CD4-positive, alpha-beta T cell treated with Interleukin-6 for 4 hours (primary cell): ENCODE data around the gene YWHAG.
"Not testable (repeated sequence)": the region's sequence is repeated elsewhere in the genome, so short reads cannot be mapped to it uniquely, and the experiment has no call there.

Experiments
- DNase-seq: peaks from one replicate; pipeline ENCODE4 v3.0.0-alpha.2; 2020; ENCODE audit warnings: mixed read lengths

The YWHAG gene

DNA sequence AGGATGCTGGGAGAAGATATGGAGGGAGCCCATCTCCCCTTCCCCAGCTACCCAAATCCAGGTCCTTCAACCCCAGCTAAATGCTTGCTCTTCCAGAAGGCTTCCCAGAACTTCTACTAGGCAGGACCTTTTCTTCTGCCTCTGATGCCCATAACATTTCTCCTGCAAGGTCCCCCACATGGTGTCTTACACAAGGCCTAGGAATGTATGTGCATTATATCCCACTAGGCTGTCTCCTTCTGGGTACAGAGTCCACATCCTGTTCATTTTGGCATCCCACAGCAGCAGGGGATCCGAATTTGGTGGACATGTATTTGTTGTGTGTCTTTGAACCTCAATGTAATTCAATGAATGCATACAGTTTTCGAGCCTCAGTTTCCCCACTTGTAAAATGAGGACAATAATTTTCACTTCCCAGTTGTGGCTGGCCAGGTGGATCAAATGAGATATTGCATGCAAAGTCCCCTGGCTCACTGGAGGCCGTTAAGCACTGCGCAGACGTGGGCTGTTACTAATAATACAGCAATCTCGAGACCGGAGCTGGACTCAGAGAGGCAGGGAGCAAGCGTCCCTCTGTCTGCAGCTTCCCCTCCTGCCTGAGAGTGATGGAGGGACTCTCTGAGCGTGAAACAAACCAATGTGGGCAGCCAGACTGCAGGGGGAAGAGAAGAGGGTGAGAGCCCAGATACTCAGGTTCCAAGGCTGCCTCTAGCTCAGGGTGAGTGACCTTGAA lies 18.6 kb upstream of the YWHAG start:
- DNase-seq = no peak

DNA sequence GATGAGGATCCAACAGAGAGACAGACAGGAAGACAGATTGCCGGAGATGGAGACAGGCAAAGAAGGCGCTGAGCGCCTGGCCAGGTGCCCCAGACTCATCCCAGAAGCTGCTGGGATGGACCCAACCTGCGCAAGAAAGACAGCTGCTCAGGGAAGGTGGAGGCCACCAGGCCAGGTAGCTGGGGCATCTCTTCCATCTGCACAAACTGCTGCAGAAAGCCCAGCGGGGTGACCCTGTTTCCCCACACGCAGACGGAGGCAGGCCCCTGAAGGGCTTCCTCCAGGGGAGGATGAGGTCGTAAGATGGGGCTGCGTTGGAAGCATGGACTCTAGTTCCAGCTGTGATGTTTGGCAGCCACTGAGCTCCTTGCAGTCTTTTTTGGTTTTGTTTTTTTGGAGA lies 16.5 kb upstream of the YWHAG start:
- no peak for DNase-seq

DNA sequence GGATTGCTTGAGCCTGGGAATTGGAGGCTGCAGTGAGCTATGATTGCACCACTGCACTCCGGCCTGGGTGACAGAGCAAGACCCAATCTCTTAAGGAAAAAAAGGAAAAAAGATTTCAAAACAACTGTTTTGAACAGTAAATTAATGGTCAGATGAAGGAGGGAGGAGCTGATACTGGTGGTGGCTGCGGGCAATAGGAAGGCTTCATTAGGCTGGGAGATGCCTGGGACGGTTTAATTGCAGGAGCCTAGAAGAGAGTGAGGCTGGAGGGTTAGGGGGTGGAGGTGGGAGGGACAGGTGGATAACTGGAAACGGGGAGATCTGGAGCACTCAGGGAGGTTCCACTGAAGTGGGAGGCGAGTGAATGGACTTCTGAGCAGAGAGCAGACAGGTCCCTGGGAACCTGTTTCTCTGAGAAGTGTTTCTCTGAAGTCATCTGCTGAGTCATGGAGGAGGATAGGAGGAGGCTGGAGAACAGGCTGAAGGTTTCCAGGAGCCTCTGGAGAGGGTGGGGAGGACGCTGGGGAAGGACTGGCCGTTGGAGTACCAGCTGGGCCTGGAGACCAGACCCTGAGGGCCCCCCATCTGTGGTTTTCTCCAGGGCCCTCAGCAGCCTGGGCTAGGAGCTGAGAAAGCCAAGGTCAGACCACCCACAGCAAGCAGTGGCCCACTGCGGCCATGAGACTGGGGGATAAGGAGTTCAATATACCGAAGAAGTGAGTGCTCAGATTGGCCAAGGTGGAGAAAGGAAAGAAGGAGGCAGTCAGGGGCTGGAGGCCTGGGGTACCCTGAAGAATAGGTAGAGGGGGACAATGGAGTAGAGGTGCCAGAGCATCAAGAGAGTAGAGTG lies 14.4 kb upstream of the YWHAG start:
- DNase-seq = no peak

DNA sequence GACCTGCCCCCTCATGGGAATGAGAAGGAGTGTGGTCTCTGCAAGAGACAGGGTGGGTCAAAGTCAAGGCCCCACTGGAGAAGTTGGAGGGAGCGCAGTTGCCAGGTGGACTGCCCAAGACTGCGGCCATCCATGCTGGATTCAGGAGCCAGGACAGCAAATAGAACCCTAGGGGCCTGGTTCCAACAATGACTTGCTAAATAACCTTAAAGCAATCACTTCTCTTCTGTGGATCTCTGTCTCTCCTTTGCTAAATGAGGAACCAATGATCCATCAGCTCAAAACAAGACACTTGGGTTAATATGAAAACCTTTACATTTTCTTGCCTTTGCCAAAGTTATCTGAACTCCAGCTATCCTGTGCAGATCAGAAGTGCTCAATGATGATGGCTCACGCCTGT lies 12.6 kb upstream of the YWHAG start:
- no peak for DNase-seq

DNA sequence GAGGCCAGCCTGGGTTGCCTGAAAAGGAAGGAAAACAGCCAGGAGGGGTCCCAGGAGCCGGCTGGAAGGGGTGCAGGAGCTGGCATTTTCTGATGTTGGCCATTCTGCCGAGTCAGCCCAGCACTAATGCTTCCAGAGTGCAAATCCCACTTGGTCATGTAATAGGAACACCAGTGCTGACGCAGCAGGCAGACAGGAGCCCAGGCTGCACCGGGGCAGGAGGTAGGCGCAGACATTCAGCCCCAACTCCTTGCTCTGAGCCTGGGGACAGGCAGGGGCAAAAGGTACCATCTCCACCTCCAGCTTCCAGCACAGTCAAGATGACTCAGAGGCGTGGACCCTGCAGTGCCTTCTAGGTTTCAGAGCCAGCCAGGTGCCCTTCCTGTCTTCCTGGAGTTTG lies 10.2 kb upstream of the YWHAG start:
- DNase-seq = no peak

DNA sequence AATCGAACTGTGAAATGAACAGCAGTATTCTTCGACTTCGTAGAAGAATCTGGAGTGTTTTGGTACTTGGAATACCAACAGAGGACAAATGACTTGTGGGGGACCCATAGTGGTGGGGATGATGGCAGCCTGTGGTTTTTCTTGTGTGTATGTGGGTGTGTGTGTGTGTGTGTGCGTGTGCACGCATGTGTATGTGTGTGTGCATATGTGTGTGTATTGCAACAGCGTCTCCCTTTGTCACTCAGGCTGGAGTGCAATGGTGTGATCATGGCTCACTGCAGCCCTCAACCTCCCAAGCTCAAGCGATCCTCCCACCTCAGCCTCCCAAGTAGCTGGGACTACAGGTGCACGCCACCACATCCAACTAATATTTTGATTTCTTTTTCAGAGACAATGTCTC lies 9.4 kb upstream of the YWHAG start:
- DNase-seq = no peak

DNA sequence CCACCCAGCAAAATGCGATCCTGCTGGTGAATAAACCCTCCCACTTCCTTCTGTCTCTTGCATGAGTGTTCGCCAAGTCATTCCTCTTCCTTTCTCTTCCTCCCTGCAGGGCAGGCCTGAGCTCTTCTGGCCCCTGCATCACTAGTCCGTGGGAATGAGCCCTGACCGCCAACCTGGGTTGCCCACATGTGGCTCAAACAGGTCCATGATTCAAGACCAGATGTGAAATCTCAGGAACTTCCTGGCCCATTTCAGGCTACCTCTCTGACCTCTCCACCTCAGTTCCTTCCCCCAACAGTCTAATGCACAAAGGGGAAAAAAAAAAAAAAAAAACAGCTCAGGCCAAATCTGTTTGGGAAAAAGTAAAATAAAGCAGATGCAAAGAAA lies 5.4 kb upstream of the YWHAG start:
- DNase-seq = no peak

DNA sequence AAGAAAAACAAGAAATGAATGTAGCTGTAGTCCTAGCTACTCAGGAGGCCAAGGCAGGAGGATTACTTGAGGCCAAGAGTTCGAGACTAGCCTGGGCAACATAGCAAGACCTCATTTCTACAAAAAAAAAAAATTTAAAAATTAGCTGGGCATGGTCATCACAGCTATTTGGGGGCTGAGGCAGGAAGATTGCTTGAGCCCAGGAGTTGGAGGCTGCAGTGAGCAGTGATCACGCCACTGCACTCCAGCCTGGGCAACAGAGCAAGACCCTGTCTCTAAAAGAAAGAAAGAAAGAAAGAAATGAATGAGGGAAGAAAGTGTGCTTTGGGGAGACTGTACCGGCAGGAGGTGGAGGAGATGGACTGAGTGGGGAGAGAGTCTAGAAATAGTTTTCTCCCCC lies 5.0 kb upstream of the YWHAG start:
- DNase-seq = not testable (repeated sequence)

DNA sequence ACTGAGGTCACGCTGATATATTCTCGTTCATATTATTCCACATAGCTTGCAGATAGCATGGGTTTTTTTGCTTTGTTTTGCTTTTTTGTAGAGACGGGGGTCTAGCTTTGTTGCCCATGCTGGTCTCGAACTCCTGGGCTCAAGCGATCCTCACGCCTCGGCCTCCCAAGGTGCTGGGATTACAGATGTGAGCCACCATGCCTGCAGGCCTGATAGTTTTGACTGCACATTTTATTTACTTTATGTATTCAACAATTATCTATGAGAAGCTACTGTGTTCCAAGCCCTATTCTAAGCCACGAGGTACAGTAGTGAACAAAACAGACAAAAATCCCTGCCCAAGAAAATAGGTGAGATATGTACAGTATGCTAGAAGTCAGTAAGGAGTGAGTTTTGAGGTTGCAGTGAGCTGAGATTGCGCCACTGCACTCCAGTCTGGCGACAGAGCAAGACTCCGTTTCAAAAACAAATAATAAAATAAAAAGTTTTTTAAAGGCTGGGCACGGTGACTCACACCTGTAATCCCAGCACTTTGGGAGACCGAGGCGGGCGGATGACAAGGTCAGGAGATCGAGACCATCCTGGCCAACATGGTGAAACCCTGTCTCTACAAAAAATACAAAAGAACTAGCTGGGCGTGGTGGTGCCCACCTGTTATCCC lies 1.3 kb upstream of the YWHAG start:
- DNase-seq = no peak

DNA sequence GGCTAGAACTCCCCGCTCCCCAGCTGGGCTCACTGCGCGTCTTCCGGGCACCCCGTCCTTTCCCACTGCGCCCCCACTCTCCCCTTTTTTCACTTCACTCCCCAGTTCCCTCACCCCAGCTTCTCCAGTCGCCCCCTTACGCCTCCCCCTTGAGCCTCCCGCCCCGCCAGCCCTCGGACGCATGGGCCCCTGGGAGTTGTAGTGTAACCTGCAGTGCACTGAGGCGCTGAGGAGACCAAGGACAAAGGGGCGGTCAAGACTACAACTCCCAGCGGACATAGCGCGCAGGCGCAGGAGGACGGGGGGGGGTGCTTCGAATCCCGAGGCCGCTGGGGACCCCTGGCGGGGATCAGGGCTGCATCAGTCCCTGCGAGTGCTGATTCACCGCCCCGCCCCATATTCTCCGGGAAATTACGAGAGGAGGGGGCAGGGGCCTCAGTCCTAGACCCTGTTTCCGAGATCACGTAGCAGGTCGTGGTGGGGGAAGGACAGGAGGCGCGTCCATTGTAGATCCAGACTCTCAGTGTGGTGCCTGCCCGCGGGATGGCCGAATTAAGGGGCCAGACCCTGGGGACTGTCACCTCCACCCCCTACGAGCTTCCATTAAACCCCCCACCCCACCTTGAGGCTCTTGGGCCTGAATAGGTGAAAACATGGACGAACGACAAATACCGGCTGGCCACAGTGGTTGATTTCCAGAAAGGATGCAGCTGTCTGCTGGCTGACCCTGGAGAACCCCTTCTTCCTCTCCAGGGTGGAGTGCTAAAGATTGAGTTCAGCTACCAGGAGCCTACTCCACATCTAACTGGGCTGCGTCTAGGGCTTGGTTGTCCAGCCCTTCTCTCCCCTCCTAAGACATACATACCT lies 553 bp upstream of the YWHAG start:
- DNase-seq = peak; percentile 98

DNA sequence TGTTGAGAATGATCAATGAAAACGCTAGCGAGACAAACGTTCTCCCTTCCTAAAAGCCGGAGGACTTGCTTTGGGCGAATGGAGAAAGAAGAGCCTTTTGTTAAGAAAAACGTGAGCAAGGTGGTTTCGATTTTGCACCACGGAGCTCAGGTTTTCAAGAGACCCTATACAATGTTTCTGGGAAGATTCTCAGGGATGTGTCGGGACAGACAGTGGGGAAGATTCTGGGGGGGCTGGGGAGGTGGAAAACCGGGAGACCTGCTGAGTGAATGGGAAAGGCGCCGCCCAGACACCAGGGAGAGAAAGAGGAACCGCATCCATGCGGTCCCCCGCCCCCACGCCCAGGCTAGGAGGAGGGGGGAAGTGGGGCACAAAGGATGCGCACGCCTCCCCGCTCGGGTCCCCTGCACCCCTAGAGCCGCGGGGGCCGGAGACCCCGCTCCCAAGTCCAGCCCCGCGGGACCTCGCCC lies 745 bp downstream of the YWHAG start:
- peak; percentile 56 for DNase-seq

DNA sequence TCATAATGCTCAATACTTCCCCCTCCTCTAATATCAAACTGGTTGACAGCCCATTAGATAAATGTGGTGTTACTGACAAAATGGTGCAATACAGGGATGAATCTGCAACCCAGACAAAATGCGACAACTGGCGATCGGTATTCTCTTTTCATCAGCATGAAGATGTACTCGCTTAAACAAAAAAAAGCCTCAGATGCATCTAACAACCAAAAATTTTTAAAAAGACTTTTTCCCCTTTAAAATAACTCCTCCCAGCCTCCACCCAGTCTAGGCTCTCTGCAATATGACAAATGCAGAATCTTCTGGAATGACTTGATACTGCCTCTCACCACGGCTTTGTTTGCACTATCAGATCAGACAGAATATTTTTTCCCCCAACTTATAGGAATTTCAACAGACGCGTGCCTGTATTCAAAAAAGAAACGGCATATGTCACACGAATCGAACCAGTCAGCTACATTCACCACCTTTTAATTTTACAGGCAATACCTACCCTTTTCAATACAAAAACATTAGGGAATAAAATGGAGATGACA lies 1.2 kb downstream of the YWHAG start:
- DNase-seq = no peak

DNA sequence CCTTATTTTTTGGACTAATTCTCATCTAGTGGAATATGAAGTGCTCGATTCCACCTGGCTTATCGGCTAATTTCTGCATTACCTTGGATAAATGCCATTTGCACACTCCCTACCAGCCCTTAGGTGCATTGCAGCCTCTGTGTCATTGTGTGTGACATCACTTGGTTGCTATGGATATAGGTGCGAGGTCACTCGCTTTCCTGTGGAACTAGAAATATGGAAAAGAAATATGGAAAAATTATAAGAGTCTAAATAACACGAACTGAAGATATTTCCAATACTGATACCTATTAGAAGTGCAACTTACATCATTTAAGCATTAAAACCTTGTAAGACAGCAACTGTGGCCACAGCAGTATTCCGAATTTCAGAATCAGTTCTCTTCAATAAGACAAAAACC lies 2.0 kb downstream of the YWHAG start:
- no peak for DNase-seq

DNA sequence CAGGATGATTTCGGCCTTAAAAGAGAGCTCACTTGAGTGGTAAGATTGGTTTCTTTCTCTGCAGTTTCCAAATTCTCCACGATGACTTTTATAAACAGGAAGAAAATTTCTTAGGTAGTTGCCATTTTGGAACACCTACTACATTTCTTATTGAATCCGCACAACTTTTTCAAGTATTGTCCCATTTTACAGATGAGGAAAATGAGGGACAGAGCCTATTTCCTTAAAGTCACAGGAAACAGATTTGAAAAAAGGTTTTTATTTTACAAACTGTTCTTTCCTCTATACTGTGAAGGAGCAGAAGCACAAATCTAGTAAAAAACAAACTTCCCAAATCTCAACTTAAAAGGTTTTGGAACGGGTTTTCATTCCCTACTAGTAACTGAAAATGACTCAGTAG lies 2.7 kb downstream of the YWHAG start:
- no peak for DNase-seq

DNA sequence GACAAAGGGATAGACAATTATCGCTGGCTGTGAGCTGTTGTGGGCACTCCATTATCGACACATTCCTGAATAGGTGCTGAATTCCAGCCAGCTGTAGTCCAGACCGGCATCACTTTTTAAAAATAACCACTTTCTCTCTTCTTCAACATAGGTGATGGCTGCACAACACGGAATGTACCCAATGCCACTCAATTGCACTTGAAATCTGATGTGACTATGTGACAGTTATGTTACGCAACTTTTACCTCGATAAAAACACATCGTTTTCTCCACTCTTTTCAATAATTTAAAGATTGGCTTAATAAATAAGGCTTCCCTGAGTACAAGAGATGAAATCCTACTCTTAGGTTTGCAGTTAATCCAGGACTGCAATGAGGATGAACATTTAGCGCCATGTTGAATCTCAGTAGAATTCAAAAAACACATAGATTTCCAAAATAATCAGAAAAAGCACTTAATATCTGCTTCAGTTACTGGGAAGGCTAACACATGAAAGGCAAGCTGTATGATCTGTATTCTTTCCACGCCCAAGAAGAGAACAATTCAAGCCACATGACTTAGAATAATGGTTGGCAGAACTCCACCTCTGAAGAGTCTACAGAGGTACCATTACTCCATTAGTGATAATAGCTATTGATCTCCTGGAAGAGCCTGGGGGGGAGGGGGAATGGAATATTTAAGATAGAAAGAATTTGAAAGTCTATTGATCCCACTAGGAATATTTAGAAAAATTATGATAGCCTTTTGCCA lies 3.6 kb downstream of the YWHAG start:
- DNase-seq = no peak

DNA sequence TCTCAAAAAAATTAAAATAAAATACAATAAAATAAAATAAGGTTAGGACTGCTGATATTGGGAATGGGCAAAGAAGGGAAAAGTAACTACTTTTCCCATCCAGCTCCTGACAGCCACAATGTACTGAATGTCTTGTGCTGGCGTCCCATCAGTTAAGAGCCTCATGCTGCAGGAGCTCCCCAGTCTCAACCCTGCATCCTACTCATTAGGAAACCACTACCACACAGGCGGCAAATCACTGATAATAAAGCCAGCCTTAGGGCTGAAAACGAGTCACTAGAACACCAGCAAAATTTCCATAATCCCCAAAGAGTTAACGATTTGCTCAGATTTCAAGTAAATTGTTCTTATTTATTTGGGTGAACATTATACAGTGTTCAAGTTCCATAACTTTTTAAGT lies 4.3 kb downstream of the YWHAG start:
- no peak for DNase-seq

DNA sequence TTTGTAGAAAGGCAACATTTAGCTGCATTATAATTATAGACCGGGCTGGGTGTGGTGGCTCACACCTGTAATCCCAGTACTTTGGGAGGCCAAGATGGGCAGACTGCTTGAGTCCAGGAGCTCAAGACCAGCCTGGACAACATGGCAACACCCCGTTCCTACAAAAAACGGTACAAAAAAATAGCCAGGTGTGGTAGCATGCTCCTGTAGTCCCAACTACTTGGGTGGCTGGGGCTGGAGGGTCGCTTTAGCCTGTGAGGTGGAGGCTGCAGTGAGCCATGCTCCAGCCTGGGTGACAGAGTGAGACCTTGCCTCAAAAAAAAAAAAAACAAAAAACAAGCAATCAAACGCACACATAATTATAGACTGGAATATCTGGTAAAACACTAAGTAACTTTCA lies 5.0 kb downstream of the YWHAG start:
- no peak for DNase-seq

DNA sequence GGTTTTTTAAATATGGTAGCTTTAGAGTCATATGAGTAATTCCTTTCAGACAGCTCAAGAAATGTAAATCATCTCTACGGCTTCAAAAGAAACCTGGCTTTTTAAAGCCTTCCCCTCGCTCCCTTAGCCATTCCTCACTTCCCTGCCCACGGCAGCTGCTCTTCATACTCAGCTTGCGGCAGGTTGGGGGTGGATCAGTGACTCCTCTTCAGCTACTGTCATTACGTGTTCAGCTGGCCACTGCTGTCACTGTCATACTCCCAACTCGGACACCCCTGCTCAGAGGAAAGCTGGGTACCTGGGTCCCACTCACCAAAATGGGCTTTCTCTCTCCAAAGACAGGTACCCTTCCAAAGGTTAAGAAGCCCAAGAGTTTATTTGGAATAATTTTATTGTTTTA lies 6.6 kb downstream of the YWHAG start:
- no peak for DNase-seq

DNA sequence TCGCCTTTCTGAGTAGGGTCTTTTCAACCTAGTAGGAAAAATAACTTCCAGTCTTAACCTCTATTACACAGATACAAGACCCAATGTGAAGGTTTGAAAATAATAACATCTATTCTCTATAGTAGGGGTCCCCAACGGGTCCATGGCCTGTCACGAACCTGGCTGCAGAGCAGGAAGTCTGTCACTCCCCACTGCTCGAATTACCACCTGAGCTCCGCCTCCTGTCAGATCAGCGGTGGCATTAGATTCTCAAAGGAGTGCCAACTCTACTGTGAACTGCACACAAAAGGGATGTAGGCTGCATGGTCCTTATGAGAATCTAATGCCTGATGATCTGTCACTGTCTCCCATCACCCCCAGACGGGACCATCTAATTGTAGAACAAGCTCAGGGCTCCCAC lies 7.4 kb downstream of the YWHAG start:
- DNase-seq = no peak

DNA sequence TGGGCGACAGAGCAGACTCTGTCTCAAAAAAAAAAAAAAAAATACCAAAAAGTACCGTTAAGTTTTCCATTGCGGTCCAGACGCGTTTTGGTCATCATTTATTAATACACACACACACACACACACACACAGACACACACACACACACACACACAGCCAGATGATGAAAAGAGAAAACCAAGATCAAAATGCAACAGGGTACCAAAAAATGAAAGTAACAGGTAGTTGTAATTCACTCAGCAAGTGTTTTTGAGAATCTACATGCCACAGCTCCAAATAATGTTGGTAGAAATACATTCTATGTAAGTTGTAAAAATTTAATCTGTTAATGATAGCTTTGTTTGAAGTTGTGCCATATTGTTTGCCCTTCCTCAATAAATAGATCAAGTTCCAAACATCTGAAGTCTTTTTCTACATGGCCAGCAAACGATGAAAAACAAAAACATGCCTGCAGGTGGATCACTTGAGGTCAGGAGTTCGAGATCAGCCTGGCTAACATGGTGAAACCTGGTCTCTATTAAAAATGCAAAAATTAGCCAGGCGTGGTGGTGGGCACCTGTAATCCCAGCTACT lies 9.4 kb downstream of the YWHAG start:
- no peak for DNase-seq

DNA sequence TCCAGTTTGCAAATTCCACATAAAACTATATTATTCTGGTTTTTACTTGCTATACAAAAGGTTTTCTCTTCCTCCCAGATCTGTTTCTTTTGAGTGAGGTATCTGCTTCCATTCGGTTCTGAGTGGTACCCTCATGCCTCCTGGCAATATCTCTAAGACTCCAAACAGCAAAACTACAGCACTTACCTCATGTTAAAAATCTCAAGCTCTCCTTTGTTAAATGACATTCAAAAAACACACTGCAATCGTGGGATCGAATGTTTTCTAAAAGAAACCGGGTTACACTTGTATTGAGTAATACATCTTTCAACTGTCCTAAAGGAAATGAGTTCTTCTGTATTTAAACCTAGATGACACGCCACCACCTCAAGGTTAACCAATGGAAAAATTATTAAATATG lies 11.1 kb downstream of the YWHAG start:
- no peak for DNase-seq
